Measurements from ENCODE around the gene NEK5. TPM values are rescaled to one million over a fixed set of nuclear protein-coding genes. Genes with fewer than 3 reads are reported as not detected.

The NEK5 gene
- total and polyA plus RNA-seq, 2 of the 8 experiments (the other 6 are each of a cell fraction or from before 2014, with no cell fraction given): 0.12 to 0.35 TPM

- TF ChIP-seq CHD7 (IDR thresholded peaks at IDR 0.05; ENCODE audit: insufficient replicate concordance, low read length) (no peak), POU5F1 (IDR thresholded peaks at IDR 0.05; ENCODE audit: low read depth, low read length) (no peak), USF2 (IDR thresholded peaks at IDR 0.05; ENCODE audit: low read length) (no peak), GABPA (IDR thresholded peaks at IDR 0.05; ENCODE audit: borderline replicate concordance, insufficient read depth, low read length) (no peak)
Measured at GRCh38 chr13:52027832-52028231, 101.0 kb downstream of the NEK5 start (continued).

All from H1 (cell line).